GM19467 (cell line): ENCODE measurements around the gene GPR39.
"Not testable (repeated sequence)": the region's sequence is repeated elsewhere in the genome, so short reads cannot be mapped to it uniquely, and the experiment has no call there.

ENCODE experiments used
- ATAC-seq: cut with Tn5 transposase; IDR thresholded peaks from one replicate; pipeline ENCODE4 v1.9.1; 2021; ENCODE audit warnings: mild to moderate bottlenecking, moderate library complexity; ENCODE audit not compliant: unreplicated experiment

GPR39 gene

DNA sequence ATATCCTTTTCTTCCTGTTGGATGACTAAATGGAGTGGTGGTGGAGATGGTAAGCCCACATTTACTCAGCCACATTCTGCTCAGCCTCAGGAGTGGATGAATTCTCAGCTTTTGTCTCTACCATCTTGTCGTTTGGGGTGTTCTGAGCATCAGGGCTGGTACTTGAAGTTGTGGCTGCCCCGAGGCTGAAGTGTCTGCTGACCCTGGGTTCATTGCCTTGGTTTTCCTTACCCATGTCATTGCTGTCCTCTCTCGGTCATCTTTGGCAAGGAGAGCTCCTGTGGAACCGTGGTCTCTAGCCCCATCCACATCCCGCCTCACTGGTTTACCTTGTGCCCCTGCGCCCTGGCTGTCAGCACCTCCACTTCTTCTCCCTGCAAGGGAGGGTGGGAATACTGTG is 71.9 kb downstream of the GPR39 start:
- ATAC-seq, result no peak

DNA sequence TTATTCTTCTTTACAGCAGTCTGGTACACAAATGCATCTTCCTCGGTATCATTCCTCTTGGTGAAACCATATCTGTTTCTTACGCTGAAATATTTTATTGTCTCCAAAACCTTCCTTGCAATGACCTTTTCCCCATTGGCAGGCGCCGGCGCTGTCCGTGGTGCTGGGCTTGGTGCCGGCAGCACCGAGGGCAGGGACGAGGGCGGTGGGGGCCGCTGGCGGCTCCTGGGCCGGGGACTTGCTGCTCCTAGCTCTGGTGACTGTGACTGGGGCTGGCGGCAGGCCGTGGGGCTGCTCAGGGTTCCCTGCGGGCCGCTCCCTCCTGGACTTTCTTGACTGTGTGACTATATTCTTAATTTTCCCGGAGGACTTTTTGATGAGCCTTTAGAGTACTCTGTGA is 72.5 kb downstream of the GPR39 start:
- no peak for ATAC-seq

- no peak for ATAC-seq
Measured at GRCh38 chr2:132495881-132496280, 79.3 kb downstream of the GPR39 start.

DNA sequence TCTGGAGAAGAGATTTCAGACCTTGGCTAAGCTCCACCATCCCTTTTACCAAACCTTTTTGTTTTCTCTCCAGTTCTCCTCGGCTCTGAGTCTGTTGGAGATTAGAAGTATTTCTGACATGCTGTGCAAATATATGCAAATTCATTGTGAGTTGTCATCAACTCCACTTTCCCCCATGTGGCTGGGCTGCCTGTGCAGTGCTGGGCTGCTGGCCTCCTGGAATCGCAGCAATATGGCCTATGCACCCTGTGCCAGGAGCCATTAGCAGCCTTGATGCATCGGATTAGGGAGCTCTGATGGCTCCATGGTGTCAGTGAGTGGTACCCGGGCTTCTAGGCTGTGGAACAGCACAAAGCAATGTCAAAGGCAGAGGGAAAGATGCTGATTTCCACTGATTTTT is 80.0 kb downstream of the GPR39 start:
- no peak for ATAC-seq

DNA sequence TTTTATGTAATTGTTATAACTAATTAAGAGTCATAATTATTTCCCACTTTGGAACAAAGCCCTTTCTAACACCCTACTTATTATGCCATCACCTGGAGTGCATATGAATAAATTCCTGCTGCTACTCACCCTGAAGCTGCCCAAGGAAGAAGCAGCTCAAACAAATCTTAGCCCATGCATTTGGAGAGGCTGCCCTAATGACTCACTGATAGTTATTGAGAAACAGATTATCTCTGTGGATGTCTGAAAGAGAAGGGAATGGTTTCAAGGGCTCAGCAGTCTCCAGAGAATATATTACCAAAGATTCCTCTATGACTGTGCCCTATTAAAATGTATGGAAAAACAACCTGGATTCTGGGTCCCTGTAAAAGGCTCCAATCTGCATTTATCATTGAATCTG is 81.0 kb downstream of the GPR39 start:
- ATAC-seq, result no peak

DNA sequence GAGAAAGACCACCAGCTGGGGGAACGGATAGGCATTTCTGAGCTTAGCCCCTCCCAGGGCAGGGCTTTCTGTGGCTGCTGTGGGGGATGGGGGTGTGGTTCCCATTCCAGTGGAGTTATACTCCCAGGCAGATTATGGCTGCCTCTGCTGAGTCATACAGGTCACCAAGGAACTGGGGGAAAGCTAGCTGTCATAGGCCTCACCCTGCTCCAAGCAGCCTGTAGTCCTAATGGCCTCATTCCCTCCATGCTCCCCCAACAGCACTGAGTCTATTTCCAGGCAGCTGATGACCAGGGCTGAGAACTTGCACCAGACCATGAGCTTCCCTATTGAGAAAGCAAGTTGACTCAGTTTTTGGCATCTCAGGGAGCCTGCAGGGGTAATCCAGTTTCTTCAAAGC is 87.1 kb downstream of the GPR39 start:
- ATAC-seq, result no peak

DNA sequence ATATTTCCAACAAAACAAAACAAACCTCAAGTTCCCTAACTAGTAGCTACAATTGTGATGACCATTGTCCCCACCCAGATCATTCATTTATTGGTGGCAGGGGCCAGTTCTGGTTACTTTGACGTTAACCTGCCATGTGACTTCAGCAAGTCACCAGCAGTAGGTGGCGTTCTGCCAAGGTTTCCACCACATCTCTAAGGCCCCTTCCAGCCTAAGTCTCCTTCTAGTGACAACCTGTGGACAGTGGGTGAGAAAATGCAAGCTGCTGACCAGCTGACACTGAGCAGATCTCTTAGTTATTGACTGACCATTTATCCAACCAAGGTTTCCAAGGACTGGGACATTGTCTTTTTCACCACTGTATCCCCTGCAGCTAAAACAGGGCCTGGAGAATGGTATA is 98.4 kb downstream of the GPR39 start:
- no peak for ATAC-seq

GRCh38 chr2:132517386-132517785 is 100.8 kb downstream of the GPR39 start:
- ATAC-seq, result no peak

GRCh38 chr2:132518302-132518701 is 101.7 kb downstream of the GPR39 start:
- ATAC-seq, result no peak

DNA sequence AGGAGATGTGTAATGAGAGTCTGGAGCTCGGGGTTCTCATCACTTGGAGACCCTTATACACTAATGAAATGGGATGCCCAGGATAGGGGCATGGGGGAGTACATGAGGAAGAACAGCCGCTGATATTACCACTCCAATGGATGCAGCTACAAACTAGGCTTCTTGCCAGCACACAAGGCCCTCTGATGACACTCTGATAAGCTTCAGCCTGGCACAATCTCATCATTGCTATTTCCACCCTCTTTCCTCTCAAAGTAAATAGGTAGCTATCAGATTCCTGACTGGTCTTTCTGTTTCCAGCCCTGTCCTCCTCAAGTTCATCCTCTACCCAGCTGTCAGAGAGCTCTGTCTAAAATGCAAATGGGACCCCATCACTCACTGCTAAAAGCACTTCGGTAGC is 103.0 kb downstream of the GPR39 start:
- no peak for ATAC-seq

DNA sequence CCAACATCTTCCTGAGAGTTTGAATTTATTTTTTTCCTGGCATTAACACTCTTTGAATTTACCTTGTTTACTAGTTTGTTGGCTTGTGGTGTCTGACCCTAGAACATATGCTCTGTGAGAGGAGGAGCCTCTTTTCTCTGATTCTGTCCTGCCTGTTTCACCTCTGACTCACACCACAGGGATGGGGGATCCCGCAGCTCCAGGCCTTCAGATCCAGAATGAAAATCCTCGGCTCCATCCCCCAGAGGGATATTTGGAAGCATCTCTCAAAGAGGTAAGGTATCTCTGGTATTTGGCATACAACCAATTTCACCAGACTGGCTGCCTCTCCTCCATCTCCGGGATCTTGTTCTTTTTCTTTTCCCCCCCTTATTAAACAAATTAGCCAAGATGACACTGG is 104.7 kb downstream of the GPR39 start:
- ATAC-seq, result no peak

GRCh38 chr2:132522901-132523300 is 106.3 kb downstream of the GPR39 start:
- no peak for ATAC-seq

DNA sequence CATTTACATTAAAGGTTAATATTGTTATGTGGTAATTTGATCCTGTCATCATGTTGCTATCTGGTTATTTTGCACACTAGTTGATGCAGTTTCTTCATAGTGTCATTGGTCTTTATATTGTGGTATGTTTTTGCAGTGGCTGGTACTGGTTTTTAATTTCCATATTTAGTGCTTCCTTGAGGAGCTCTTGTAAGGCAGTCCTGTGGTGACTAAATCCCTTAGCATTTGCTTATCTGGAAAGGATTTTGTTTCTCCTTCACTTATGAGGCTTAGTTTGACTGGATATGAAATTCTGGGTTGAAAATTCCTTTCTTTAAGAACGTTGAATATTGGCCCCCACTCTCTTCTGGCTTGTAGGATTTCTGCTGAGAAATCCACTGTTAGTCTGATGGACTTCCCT is 120.5 kb downstream of the GPR39 start:
- ATAC-seq, result not testable (repeated sequence)

DNA sequence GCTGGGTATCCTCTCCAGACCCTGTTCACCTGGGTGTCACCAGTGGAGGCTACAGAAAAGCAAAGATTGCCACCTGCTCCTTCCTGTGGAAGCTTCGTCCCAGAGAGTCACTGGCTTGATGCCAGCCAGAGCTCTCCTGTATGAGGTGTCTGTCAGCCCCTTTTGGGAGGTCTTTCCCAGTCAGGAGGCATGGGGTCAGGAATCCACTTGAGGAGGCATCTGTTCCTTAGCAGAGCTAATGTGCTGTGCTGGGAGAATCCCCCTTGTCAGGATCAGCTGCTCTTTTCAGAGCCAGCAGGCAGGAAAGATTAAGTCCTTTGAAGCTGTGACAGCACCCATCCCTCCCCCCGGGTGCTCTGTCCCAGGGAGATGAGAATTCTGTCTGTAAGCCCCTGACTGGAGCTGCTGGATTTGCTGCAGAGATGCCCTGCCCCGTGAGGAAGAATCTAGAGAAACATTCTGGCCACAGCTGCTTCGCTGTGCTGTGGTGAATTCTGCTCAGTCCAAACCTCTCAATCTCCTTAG is 121.8 kb downstream of the GPR39 start:
- ATAC-seq, result no peak

GRCh38 chr2:132540166-132540565 is 123.6 kb downstream of the GPR39 start:
- no peak for ATAC-seq

DNA sequence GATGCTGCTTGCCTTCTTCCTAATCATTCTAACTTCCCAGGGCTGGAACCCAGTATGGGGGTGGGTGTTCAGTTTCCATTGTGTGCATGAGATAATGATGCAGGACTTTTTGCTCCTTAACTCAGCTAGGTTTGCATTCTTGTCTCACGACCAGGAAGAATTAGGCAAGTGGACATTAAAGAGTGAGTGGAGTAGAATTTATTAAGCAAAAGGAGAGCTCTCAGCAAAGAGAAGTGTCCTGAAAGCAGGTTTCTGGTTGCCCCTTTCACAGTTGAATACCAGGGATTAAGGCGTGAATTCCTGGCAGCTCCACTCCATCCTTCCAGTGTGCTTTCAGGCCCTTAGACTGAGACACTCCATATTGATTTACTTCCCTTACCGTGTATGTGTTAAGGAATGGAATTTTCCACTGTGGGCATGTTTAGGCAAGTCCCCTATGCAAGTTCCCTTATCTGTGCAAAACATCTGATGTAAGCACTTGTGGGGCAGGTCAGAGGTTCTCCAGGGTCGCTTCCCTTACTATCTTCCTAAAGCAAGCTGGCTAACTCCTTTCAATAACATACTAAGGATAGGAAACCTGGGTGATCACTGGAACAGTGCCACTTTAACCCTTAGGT is 126.5 kb downstream of the GPR39 start:
- no peak for ATAC-seq

DNA sequence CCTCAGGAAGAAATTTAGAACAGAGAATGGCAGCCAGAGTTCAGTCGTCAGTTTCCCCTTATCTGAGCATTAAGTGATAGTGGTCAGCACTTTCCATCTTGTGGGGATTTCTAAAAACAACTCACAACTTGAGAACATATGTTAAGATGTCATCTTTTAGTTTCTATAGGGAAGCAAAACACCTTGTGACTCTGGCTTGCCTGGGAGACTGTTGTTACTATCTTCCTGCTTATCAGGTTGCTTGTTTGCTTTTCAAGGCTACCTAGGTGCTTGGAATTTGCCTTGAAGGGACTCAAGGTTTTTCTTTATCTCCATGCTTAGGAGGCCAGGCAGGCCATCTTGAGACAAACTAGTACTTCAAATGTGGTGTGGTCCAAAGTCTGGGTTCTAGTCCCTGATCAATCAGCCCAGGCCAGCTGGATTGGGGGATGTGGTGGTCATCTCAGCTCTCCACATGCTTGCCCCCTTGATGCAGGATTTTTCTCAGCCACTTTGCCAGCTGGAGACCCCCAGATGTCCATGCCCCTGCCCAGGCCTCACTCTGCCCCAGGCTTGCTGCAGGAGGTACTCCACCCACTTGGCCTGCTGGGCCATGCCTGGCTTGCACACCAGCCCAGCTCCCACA is 127.5 kb downstream of the GPR39 start:
- no peak for ATAC-seq

GRCh38 chr2:132547090-132547687 is 130.6 kb downstream of the GPR39 start:
- ATAC-seq, result no peak

GRCh38 chr2:132549935-132550670 is 133.5 kb downstream of the GPR39 start:
- no peak for ATAC-seq

GRCh38 chr2:132550946-132551345 is 134.3 kb downstream of the GPR39 start:
- ATAC-seq, result no peak

DNA sequence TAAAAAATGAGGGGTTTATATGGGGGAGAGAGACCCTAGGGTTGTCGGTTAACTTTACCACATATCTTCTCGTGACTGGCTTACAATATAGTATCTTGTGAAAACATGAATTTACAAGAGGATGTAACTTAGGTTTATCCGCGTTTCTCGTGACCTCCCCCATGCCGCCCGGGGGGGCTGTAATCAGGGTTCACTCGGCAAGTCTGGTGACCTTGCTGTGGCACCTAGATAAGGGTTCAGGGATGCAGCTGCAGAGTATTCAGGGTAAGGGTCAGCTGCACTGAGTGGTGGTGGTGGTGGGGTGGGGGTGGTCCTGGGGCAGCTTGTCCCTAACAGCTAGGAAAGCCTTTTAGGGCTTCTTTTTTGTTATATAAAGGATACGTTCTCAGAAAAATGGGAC is 141.1 kb downstream of the GPR39 start:
- ATAC-seq, result no peak

GRCh38 chr2:132559326-132559725 is 142.7 kb downstream of the GPR39 start:
- ATAC-seq, result no peak
